Dedifferentiated amniotic fluid mesenchymal stem cell (primary cell): ENCODE results near the gene HOXA10.

Experiments
- DNase-seq: peaks from one replicate; pipeline ENCODE4 v3.0.0-alpha.2; 2016; ENCODE audit errors: extremely low spot score

HOXA10 gene

DNA sequence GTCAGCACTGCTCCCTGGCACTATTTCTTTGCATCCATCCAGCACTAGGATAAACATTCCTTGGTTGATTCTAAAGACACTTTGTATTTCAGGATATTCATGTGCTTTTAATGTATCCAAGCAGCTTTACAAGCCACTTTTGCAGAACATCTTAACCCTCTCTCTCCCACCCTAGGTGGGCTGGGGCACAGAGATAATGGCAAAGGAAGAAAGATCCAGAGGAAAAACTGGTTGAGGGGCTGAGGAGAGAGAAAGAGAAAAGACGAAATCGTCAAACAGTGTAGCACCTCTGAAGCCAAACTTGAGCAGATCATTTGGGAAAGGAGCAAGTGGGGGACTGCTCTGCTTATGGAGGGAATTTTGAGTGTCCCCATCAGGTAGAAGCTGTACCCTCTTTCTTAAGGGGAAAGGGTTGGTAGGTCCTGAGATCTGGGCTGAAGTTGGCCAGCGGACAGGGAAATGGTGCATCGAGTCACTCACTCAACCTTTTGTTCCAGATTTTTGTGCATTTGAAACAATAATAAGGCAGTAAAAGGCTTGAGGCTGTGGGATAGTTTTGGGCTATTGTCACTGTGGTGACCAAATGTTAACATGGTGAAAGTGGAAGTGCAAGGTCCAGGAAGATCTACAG lies 30.0 kb upstream of the HOXA10 start:
- no peak for DNase-seq

- no peak for DNase-seq
Observed at GRCh38 chr7:27203365-27203953, 29.3 kb upstream of the HOXA10 start.

GRCh38 chr7:27202862-27203134 lies 28.7 kb upstream of the HOXA10 start:
- no peak for DNase-seq

DNA sequence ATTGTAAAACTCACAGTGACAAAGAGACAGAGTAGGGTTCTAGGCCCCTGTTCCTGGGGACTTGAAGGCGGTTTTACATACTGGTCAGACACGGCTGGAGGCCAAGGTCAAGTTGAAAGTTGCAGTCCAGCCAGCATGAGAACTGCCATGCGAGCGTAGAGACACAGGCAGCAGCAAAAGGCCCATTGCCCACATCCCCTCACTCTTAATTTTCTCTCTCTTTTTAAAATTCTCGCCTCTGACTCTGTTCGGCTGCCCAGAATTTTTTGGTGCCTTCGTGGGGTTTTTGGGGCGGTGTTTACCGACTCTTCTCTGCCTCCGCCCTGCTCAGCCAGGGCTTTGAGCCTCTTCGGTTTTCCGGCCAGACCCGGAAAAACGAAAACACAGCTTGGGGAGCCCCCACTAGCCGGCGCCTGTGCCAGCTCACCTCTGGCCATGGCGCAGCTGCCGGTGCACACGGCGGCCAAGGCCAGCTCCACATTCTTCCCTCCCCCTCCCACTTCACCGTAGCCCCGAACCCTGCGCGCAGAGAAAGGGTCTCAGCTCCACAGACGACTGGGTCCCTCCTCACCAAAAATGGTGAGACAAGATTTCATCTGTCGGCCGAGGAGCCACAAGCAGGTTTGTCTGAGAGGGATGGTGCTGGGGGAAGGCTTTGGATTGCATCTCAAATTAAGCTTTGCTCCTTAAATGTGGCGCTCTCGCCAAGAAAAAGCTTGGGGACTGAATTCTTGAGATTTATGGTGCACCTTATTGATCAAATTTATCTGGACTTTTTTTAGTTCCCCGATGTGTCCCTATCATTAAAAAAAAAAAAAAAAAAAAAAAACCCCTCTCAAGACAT lies 28.1 kb upstream of the HOXA10 start:
- DNase-seq, result no peak

- DNase-seq, result no peak
Observed at GRCh38 chr7:27201580-27202017, 27.5 kb upstream of the HOXA10 start.

- no peak for DNase-seq
Observed at GRCh38 chr7:27200761-27201579, 26.9 kb upstream of the HOXA10 start.

- no peak for DNase-seq
Observed at GRCh38 chr7:27199849-27200760, 26.0 kb upstream of the HOXA10 start, which contains the start of gene HOXA13. Gene HOXA13 (minus strand): TSS chr7:27200091. CDS start chr7:27200077, 14 bp downstream.

DNA sequence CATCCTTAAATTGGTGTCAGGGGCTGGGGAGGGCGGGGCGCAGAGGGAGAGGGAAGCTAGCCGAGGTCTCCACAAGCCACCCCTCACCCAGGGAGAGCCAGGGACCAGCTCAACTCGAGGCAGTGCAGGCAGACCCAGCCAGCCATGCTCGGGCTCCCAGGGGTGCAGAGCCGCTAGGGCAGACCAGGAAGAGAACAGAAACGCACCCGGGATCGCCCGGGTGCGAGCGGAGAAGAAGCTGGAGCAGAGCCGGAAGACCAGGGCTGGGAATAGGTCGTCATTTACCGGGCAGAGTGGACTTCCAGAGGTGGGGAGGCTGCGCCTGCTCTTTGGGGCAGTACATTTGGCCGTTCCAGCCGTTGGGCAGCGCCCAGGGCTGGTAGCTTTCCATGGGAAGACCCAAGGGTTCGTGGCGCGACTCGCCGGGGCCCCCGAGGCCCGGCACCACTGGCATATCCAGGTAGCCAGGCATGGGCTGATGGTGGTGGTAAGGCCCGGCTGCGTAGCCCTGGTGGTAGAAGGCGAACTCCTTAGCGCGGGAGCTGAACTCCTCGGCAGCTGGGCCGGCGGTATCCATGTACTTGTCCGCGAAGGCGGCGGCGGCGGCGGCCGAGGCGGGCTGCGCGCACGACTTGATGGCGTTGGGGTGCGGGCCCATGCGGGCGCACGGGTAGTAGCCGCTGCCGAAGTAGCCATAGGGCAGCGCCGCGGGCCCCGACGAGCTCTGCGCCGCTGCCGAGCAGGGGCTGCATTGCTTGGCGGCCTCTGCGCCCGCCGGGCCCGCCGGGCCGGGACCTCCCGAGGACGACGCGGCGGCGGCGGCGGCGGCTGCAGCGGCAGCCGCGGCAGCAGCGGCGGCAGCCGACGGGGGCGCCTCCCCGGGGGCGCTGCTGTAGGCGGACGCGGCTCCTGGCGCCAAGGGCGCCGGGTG lies 25.0 kb upstream of the HOXA10 start:
- no peak for DNase-seq

GRCh38 chr7:27198138-27198841 lies 24.2 kb upstream of the HOXA10 start:
- DNase-seq, result no peak

DNA sequence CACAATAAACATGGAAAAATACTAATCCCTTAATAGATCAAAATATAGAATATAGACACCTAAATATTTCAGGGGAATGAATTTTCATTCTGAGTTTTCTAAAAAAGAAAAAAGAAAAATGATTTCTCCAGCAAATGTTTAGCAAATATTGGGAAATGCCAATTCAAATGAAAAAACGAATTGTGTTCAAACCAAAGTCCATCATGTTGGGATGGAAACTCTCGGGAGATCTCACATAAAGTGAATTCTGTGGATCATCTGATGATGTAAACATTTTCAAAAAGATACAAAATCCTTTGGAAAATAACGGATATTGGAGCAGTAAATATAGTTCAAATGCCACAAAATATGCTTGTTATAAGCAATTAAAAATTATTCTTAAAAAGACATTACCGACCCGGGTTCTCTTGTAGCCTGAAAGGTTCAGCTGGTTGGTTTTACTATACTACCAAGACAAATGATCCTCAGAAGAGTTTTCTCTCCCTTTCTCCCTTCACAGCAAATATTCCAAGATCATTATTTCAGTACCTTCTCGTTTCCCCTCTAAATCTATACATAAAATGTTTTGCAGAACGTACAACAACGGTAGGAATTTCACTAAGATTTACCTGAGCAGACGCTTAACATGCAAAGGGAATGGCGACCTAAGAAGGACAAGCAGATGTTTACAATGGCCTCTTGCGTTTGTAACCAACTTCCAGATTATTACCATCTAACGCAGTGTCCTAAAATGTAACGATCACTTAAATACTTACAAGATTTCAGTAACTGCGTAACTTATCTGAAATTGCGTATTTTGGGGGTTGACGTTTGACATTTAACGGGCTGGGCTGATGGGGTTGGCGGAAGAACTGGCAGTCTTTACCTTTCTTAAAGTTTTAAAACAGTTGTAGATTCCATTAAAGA lies 23.3 kb upstream of the HOXA10 start:
- DNase-seq, result no peak

- DNase-seq, result peak; percentile 72
Observed at GRCh38 chr7:27196287-27196767, 22.2 kb upstream of the HOXA10 start.

GRCh38 chr7:27194686-27195379 lies 20.7 kb upstream of the HOXA10 start:
- DNase-seq, result no peak

DNA sequence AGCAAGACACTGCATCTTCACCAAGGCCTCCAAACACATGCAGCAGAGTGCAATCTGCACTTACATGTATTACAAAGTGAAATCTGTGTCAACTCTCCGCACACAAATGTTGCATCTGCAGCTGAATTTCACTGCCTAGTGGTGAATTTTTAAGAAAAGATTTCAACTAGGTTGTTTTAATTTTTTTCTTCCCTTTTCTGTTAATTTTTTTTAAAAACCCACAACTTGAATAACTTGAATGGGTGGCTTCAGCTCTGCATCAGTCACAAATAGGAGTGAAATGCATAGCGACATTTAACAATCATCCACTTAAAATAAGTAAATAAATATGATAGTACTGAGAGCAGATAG lies 19.9 kb upstream of the HOXA10 start:
- DNase-seq, result no peak

- no peak for DNase-seq
Observed at GRCh38 chr7:27193335-27194001, 19.3 kb upstream of the HOXA10 start.

GRCh38 chr7:27192546-27193334 lies 18.6 kb upstream of the HOXA10 start:
- no peak for DNase-seq

DNA sequence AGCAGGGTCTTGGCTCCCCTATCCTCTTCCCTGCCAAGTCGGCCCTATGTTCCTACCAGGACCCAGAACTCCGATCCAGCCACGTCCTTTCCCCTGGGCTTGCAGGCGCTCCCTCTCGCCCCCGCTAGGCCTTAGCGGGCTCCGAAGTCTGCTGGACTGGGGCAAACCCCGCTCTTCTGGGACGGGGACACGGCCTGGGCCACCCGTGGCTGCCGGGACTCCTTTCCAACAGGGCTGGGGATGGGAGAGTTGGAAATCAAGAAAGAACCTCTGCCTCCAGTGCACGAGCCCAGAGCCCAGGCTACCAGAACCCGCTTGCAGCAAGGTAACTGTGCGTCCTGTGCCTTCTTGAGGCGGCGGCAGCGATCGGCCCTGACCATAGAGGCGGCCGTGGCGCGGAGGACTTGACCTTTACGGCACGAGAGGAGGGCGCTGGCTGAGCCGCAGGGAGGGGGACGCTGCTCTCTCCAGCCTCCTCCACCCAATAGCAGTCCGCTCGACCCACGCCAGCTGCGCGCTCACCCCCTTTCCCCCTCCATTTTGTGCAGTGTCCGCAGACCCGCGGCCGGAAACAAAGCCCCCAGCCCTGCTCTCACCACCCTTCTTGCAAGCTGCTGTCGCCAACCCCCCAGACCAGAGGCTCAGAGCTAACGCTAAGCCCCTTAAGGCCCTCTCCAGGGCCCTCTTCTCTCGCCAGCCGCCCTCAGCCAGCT lies 17.9 kb upstream of the HOXA10 start:
- no peak for DNase-seq
